Stimulated activated CD4-positive, alpha-beta T cell treated with anti-CD3 and anti-CD28 coated beads, Interleukin-15, amount 100 ng/mL, for 24 hours (primary cell): Measurements from ENCODE around the gene NEDD4L.

ENCODE experiments used
- DNase-seq: peaks from one replicate; pipeline ENCODE4 v3.0.0-alpha.2; 2020

The NEDD4L gene

DNA sequence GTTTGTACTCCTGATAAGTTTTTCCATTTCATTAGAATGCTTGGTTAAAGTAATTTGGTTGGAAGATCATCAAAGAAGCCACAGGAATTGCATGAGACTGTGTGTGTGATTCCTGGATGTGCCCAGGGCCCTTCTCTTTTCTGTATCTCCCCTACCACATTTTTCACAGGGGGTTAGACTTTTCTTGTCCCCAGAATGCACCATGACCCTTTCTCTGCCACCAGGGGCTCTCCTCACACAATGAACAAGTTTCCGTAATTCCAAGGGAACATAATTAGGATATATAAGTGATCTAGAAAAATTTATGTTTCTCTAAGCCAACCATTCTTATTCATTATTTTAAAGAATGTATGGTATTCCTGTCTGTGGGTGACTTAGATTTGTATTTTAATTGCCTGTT lies 291.8 kb downstream of the NEDD4L start:
- DNase-seq: no peak

DNA sequence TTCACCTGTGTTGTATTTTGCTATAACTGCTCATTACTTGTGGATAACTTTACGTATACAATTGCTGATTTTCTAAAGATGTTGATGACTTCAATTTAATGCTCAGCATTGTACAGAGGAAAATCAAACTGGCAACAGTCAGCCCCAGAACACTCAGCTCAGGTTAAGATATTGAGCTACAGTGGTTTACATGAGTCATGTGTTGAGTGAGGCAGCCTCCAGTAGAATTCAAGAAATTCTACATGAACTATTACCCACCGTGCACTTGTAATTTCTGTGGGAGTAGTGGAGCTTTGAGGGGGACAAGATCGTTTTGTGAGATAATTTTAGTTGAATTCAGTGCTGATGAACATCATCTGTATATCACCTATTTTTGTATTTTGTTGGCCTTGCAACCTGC lies 292.6 kb downstream of the NEDD4L start:
- no peak for DNase-seq

DNA sequence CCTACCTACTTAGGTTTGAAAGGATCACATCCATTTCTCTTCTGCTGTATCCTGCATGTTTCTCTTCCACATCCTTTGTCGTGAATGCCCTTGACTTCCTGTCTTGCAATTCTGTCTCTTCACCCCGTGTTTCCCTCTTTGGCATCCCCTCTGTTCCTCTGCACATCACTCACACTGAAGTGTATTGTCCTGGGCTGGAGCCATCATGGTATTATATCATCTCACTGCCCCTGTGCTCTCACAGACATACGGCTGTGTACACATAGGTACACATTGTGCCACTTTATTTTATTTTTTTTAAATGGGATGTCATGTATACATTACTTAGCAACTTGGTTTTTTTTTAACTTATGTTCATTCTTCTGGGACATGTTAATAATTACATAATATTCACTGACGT lies 293.3 kb downstream of the NEDD4L start:
- DNase-seq: no peak

DNA sequence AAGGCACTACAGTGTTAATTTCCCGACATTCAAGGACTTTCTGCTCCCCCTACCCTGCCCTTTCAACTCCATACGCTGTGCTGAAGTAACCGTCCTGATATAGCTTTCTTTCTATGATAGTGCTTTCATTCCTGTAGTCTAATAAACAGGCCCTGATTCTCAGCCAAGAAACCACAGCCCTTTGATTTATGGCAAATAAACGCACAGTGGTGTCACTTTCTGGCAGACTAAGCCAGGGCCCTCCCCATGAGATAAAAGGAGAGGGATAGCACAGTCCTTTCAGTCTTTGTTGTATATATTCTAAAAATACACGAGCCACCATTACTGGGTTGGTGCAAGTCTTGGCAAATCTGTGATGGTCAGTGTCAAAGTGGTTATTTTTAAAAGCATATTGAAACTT lies 293.7 kb downstream of the NEDD4L start:
- DNase-seq: no peak

DNA sequence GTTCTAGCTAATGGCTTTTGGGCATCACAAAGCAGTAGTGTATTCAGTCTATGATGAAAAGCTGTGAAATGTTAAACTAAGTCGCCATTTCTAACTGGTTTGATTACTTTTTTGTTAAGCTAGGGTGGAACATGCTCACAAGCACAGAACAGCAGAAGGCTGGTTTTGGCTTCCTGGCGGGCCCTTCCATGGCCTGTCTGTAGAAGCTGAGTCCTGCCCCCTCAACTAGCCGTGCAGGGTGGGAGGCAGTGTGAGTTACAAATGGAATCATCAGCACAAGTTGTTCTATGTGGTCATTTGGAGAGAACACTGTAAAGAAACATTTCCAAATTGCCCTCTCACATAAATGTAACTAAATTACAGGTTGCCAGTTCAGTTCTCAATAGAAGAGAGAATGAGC lies 294.1 kb downstream of the NEDD4L start:
- DNase-seq: no peak

DNA sequence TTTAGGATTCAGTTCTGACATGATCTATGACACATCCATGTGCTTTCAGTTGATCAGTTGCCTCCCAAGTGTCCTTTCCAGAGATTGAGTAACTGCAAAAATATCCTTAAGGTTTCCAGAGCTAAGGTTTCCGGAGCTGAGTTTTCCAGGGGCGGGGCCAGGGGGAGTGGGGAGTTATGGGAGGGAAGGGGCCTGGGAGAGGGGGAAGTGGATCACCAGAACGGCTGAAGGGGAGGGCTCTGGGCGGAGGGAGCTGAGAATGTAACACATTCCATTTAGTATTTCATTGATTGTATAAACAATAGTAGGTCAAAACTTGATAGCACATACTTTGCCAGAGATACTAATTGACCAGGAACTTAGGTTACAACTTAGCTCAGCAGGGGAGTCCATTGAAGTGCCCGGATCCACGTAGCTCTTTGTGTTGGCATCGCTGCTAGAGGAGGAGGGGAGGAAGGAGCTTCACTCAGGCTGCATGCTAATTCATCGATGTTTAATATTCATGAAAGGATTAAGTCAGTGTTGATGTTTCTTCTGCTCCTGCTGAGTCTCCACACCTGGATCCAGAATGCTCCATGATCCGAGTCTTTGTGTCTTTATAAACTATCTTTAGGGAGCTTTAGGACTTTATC lies 295.1 kb downstream of the NEDD4L start:
- DNase-seq: no peak

DNA sequence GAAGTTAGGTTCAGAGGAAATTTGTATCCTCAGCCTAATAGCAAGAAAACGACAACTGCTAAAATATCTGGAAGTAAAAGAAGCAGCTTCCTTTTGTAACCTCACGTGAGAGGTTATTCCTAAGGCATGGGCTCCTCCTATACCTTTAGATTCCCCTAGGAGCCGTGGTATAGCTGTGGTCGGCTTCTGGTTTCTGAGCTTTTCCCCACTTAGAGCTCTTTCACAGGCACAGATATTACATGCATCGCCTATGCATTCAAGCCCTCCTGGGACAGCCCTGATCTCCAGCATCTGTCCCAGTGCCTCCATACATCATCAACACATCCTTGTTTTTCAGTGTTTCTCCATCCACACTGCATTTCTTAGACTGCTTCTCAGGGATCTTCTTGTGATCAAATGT lies 295.9 kb downstream of the NEDD4L start:
- DNase-seq: no peak

DNA sequence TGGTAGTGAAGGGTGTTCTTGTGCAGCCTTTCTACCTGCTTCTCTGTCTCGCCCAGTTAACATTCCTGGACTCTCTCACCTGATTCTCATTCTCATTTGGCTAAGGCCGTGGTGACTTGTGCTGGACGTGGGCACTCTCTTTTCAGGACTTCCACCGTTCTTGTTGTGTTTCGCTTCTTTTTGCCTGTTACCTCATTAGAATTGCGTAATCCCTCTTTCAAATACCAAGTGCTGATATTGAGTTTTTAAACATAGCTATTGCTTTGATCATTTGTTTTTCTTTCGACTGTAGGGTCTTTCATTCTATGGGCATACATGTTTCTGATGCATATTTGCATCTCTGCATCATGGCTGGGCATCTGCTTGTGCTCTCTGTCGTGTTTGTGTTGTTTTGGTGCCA lies 297.9 kb downstream of the NEDD4L start:
- DNase-seq: no peak

DNA sequence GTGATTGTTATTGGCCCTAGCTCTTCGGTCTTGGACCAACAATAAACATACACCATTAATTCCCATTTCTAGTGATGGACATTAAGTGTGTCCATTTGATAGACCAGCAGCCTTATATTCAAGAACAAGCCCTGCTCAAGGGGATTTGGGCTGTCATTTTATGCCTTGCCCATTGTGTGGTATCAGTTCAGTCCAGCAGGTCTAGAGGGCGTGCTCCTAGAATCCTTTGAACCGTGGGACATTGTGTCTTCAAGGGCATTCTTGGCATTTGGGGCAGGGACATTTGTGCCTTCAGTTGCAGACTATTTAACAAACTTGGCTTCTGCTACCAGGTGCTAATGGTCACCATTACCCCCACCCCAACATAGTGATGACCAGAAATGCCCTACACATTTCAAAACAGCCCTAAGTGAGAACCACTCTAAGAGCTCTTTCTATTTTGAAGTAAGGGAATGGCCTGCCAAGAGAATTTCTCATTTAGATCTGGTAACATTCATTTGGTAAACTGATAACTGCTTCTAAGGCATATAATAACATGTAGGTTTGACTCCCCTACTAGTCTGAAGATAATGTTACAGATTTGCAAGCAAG lies 300.1 kb downstream of the NEDD4L start:
- DNase-seq: no peak

DNA sequence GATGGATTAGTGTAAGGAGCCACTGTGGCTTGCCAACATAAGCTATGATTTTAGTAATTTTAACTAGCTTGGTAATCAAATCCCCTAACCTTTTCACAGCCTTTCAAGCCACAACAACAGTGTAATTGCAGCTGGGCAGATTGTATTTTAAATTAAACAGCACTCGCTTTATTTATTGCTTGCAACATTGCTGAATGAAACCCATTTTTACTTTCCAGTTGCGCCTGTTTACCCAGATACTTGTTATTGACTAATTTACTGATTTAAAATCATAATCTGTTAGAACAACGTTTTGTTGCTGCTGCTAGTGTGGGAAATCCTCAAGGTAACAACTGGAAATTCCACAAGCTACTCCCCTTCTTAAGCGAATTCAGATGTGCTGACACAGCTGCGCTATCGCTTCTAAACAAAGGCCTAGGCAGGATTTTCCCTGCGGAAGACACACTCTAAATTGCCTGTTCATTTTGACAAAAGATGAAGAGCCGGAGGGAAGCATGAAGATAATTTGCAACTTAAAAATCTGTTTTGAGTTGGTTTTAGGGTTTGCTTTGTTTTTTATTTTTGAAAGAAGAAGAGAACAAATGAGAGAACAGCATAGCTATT lies 300.9 kb downstream of the NEDD4L start:
- DNase-seq: no peak

DNA sequence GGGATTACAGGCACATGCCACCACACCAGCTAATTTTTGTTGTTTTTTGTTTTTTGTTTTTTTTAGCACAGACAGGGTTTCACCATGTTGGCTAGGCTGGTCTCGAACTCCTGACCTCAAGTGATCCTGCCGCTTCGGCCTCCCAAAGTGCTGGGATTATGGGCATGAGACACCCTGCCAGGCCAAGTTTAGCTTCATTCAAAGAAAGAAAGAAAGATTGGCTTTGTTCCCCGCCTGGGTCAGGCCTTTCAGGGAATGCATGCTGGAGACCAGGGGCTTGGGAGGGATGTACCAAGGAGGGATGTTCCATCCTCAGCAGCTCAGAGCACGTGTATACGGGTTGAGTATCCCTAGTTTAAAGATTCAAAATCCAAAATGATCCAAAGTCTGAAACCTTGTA lies 301.8 kb downstream of the NEDD4L start:
- no peak for DNase-seq

DNA sequence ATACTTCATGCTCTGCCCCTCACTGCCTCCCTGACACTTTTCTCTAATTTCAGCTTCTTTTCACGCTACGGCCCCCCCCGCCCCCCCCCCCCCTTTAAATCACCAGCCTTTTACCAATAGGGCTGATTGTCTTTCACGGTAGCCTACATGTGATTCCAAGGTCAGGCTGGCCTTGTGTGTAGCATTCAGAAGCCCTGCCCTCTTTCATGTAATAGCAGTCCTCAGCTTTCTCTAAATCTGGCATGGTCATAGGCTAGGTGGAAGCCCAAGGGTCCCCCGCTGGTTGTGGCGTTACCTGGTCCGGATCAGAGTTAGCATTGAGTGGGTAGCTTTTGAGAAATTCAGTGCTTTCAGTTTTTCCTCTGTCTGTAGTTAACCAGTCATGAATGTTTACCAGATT lies 303.1 kb downstream of the NEDD4L start:
- no peak for DNase-seq

DNA sequence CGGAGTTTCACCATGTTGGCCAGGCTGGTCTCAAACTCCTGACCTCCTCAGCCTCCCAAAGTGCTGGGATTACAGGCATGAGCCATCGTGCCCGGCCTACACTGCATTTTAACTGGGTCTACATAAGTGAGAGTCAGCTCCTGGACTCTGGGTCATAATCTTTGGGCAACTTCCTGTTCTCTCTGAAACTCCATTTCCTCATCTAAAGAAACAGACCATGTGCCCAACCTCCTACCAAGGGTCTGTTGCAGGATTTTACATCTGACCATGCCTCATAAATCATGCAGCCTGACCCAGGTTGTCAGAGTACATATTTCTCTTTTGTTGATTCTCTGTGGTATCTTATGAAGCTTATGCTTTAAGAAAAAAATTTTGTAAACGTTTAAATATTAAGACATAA lies 304.5 kb downstream of the NEDD4L start:
- DNase-seq: no peak

DNA sequence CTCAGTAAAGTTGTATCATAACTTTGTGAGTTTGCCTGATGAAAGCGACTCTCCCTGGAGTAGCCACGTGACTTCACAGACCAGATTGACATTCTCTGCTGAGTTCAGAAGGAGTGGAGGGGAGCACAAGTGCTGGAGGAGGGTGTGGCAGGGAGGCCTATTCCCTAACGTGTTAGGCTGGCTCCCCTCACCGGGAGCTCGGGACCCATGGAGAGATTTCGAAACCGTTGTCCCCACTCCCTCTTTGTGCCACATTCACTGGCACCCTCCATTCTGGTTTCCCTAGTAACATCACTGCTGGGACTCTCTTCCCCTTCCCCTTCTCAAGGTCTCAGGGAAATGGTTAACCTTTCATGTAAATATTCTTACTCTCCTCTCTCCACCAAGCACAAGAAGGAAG lies 304.9 kb downstream of the NEDD4L start:
- DNase-seq: no peak

DNA sequence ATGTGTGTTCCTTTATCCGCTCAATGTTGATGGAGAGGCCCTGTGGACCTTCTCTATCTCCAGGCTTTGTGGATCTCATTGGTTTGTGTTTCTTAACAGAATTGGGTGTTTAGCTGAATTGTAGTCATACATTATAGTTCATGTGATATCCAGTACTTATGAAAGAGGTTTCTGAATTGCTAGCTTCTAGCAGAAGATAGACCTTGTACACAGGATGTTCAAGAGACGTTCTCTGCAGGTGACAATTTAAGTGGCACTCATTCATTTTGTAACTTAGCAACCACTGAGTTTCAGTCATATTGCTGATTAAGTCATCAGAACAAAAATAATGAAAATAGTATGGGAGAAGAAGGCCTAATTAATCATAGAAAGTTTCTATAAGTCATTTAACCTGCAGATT lies 305.6 kb downstream of the NEDD4L start:
- DNase-seq: no peak

DNA sequence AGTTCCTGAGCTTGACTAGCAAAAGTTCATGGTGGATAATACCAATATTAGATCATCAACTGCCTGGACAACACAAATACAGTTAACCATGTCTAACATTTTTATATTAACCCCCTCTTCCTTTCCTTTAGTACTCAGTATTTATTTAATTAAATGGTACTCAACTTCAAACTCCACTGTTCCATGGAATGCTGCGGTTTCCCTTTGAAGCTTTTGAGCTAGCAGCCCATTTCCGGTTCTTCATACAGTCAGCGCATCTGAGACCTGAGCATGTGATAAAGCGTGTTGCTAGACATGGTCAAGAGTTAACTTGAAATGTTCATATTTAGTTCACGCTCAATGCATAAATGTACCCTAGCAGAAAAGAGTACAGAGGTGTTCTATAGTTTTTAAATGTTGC lies 306.5 kb downstream of the NEDD4L start:
- no peak for DNase-seq

DNA sequence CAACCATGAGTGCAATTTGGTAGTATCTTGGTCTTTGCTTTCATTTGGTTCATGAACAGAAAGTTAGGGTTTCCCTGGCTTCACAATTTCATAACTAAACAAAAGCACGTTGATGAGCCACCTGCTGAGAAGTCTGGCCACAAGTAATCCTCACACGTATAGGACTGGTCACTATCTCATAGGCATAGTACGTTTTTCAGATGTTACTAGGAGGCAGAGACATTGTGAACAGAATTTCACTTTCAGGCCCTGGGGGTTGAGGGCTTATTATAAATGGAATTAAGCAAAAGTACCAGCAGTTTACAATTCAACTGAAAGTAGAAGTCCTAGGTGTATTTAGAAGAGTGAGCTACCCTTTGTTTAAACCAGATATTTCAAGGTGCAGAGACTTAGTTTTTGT lies 307.8 kb downstream of the NEDD4L start:
- DNase-seq: no peak

DNA sequence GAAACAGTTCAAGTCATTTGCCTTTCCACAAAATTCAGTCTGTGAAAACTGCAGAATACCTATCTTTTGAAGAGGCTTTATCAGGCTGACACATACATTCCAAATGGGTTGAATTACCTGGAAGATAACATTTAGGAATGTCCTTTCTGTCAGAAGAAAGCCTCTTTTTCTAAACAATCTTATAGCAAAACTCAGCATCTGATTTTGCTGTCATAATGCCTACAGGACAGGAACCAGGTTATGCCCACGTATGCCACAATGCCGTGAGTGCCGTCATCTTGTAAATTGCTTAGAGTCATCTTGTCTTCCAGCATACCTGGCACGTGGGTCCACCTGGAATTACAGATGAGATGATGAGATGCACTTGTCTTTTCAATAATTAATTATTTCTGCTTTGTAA lies 309.6 kb downstream of the NEDD4L start:
- no peak for DNase-seq

DNA sequence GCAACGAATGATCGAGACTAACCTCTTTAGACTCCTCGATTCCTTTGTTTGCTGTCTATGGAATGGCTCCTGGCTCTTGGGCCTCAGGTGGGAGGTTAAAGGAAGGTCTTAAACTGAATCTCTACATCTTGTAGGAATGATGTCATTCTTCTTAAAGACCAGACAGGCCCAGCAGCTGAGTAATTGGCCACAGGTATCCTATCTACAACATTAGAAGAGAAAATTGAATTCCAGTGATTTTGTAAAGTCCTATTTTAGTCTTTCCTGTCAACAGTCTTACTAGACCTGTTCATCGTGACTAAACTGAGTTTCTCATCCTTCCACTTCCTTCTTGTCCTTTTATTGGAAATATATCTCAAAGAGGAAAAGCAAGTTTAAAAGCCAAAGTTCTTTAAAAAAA lies 310.0 kb downstream of the NEDD4L start:
- DNase-seq: no peak

DNA sequence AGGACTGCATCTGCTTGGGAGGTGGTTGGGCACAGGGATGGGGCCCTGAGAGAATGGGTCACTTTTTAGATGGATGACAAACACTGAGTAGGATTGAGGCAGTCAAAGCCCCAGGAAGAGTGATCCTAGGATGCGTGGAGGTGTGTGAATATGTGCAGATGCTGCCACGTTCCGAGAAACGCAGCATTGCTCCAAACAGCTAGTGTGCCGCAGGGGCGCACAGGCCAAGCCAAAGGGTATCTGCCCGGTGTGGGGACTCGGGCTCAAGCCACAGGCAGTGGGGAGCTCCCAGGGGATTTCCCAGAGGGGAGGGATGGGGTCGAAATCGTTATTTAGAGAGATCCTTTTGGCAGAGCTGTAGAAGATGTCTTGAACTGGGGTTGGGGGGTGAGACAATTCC lies 310.8 kb downstream of the NEDD4L start:
- no peak for DNase-seq

DNA sequence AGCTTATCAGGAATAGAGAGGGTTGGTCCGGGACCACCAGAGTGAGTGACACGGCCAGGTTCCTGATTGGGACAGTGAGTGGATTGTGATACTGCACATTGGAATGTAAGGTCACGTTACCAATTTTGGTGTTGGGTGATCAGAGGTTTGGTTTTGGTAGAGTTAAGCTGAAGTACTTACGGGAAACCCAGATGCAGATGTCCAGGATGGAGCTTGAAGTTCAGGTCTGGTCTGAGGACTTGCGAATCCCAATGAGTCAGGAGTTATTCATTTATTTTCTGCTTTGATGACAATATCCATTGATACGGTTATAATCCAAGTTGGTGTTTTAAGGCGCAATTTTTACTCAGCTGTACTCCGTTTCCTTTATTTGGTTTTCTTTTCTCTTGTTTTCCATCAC lies 311.2 kb downstream of the NEDD4L start:
- no peak for DNase-seq

DNA sequence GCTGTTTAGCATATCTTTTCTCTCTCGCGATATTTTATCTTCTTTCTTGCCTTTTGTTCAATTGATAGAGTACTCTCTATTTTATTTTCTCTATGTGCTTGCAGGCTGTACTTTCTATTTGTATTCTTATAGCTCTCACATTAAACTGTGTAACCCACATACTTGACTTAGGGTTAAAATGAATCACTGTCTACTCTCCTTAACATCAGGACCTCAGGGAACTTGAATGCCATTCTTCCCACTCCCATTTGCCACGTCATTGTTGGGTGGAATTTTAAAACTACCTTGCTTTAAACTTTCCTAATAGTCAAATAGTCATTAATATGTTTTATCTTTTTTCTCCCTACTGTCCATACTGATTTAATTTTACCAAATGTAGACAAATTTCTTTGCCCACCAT lies 315.2 kb downstream of the NEDD4L start:
- DNase-seq: no peak

DNA sequence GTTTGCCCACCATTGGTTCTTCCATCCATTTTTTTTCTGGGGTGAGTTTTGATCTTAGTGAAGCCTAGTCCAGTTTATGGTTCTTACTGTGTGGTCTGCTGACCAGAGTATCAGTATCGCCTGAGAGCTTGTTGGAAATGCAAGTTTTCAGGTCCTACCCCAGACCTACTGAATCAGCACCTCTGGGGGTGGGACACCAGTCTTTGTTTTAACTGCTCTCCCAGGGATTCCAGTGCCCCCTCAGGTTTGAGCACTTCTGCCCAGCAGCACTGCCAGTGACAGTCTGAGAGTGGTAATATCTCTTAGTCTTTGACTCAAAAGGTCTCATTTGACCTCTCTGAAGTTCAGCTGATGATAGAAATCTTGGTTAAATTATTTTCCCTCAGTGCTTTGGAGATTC lies 315.6 kb downstream of the NEDD4L start:
- no peak for DNase-seq

DNA sequence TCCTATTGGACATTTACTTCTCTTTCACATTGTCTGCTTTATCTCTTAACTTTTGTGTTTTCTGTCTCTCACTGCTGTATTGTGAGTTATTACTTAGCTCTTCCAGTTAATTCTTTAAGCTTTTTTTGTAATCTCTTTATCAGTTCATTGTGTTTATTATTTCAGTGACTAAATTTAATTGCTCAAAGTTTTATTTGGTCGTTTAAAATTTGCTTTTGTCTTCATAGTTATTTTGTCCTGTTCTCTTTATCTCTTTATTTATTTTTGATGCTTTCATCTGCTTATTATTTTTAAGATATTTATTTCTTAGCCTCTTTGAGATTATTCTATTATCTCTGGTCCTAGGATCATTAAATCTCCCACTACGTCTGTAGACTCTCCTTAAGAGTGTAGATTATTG lies 316.3 kb downstream of the NEDD4L start:
- no peak for DNase-seq

DNA sequence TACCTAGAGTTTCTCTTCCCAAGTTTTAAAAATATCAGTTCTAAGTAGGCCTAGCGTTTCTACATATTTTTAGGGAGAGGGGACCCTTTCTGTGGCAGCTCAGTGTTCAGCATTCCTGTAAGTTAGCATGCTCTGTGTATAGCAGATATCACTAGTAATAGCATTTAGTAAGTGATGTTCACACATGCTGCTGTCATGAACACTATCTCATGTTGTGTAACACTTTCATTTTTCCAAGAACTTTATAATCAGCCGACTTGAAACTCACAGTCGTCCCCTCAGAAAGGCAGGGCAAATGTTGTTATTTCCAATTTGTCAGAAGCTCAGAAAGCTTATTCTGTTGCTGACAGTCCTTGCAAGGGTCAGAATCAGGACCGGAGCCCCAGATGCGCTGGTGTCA lies 317.2 kb downstream of the NEDD4L start:
- DNase-seq: no peak
